Measurements from ENCODE around the gene TK1.

GRCh38 chr17:78210111-78210510 is 23.3 kb upstream of the TK1 start:
- TF ChIP-seq CTCF (IDR thresholded peaks at IDR 0.05) (no peak), EP300 (IDR thresholded peaks at IDR 0.05) (no peak), POLR2A (IDR thresholded peaks at IDR 0.05) (no peak)

All from ovary (tissue), 3 donors.